ENCODE measurements around the gene SLC9A9.

The SLC9A9 gene

GRCh38 chr3:143294188-143294587 is 554.1 kb downstream of the SLC9A9 start:
- H3K4me3 ChIP-seq (ENCODE audit: low read depth, low read length): no peak overlapping the region
- TF ChIP-seq POLR2A (IDR thresholded peaks at IDR 0.05; ENCODE audit: extremely low read depth, insufficient read length) (no peak), CTCF (IDR thresholded peaks at IDR 0.05; ENCODE audit: low read depth, low read length) (no peak), MAX (IDR thresholded peaks at IDR 0.05; ENCODE audit: low read depth, low read length) (no peak), MYC (IDR thresholded peaks at IDR 0.05; ENCODE audit: low read depth, low read length) (no peak)
- DNase-seq (ENCODE audit: low read depth): no peak

- no peak overlapping the region for H3K4me3 ChIP-seq (ENCODE audit: low read depth, low read length)
- no peak for DNase-seq (ENCODE audit: low read depth)
- TF ChIP-seq MAX (IDR thresholded peaks at IDR 0.05; ENCODE audit: low read depth, low read length) (no peak), CTCF (IDR thresholded peaks at IDR 0.05; ENCODE audit: low read depth, low read length) (no peak), MYC (IDR thresholded peaks at IDR 0.05; ENCODE audit: low read depth, low read length) (no peak), POLR2A (IDR thresholded peaks at IDR 0.05; ENCODE audit: extremely low read depth, insufficient read length) (no peak)
These were observed 556.3 kb downstream of the SLC9A9 start for GRCh38 chr3:143291836-143292447.

GRCh38 chr3:143288944-143289343 is 559.3 kb downstream of the SLC9A9 start:
- DNase-seq (ENCODE audit: low read depth): no peak
- TF ChIP-seq CTCF (IDR thresholded peaks at IDR 0.05; ENCODE audit: low read depth, low read length) (no peak), MAX (IDR thresholded peaks at IDR 0.05; ENCODE audit: low read depth, low read length) (no peak), MYC (IDR thresholded peaks at IDR 0.05; ENCODE audit: low read depth, low read length) (no peak)
- no peak overlapping the region for H3K4me3 ChIP-seq (ENCODE audit: low read depth, low read length)

- H3K4me3 ChIP-seq (ENCODE audit: low read depth, low read length): no peak overlapping the region
- no peak for TF ChIP-seq CTCF (IDR thresholded peaks at IDR 0.05; ENCODE audit: low read depth, low read length)
- TF ChIP-seq MYC (IDR thresholded peaks at IDR 0.05; ENCODE audit: low read depth, low read length): no peak
- TF ChIP-seq MAX (IDR thresholded peaks at IDR 0.05; ENCODE audit: low read depth, low read length): no peak
- TF ChIP-seq POLR2A (IDR thresholded peaks at IDR 0.05; ENCODE audit: extremely low read depth, insufficient read length): no peak
- no peak for DNase-seq (ENCODE audit: low read depth)
These were observed 560.9 kb downstream of the SLC9A9 start for GRCh38 chr3:143287403-143287802.

GRCh38 chr3:143286392-143287010 is 561.8 kb downstream of the SLC9A9 start:
- TF ChIP-seq MAX (IDR thresholded peaks at IDR 0.05; ENCODE audit: low read depth, low read length) (no peak), POLR2A (IDR thresholded peaks at IDR 0.05; ENCODE audit: extremely low read depth, insufficient read length) (no peak)
- DNase-seq (ENCODE audit: low read depth): no peak
- no peak overlapping the region for H3K4me3 ChIP-seq (ENCODE audit: low read depth, low read length)

- TF ChIP-seq MYC (IDR thresholded peaks at IDR 0.05; ENCODE audit: low read depth, low read length): no peak
- TF ChIP-seq MAX (IDR thresholded peaks at IDR 0.05; ENCODE audit: low read depth, low read length): no peak
- TF ChIP-seq CTCF (IDR thresholded peaks at IDR 0.05; ENCODE audit: low read depth, low read length): no peak
- TF ChIP-seq POLR2A (IDR thresholded peaks at IDR 0.05; ENCODE audit: extremely low read depth, insufficient read length): no peak
- DNase-seq (ENCODE audit: low read depth): no peak
- H3K4me3 ChIP-seq (ENCODE audit: low read depth, low read length): no peak overlapping the region
These were observed 564.7 kb downstream of the SLC9A9 start for GRCh38 chr3:143283432-143284128.

All from NB4 (cell line).